ENCODE data around the gene NTN1.

DNA sequence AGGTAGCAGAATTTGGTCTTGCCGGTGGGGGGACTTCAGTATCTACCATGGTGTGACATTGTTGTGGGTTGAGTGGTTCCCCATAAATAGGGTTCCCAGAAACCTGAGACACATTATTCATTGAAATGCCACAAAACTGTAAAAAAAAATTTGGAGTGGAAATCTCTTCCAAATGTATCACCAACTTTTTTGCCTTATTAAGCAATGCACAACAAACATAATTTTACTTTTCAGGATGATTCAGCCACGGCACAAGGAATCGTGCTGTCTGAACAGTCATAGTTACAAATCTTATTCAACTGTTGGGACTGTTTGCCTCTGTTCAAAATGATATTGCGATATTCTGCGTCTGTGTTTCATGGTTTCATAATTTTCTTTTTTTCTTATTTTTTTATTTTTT is 181.2 kb downstream of the NTN1 start:
- TF ChIP-seq, protein P1, sequence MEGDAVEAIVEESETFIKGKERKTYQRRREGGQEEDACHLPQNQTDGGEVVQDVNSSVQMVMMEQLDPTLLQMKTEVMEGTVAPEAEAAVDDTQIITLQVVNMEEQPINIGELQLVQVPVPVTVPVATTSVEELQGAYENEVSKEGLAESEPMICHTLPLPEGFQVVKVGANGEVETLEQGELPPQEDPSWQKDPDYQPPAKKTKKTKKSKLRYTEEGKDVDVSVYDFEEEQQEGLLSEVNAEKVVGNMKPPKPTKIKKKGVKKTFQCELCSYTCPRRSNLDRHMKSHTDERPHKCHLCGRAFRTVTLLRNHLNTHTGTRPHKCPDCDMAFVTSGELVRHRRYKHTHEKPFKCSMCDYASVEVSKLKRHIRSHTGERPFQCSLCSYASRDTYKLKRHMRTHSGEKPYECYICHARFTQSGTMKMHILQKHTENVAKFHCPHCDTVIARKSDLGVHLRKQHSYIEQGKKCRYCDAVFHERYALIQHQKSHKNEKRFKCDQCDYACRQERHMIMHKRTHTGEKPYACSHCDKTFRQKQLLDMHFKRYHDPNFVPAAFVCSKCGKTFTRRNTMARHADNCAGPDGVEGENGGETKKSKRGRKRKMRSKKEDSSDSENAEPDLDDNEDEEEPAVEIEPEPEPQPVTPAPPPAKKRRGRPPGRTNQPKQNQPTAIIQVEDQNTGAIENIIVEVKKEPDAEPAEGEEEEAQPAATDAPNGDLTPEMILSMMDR (IDR thresholded peaks at IDR 0.05): no peak
- no peak for TF ChIP-seq POLR2A (IDR thresholded peaks at IDR 0.05)
